ENCODE data around the gene ARPC5. TPM values are rescaled to one million over a fixed set of nuclear protein-coding genes. Genes with fewer than 3 reads are reported as not detected.

Gene ARPC5
- total and polyA plus RNA-seq, 2 of the 8 experiments (the other 6 are each of a cell fraction or from before 2014, with no cell fraction given): 24.0 to 60.8 TPM

DNA sequence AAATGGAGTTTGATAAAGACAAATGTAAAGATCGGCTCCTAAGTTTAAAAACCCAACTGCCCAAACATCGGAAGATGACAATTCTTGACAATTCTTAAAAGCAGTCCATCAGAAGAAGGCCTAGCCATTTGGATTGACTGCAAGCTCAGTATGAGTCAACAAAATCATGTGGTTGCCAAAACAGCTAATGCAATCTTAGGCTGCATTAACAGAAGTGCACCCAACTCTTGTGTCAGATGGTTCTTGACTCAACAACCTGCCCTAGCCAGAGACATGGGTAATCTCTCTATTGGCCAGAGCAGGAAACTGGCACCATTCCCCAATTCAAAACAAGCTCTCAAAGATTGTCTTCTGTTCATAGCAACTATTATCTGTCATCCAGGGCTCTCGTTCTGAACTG, 35.4 kb downstream of the ARPC5 start:
- no peak for DNase-seq (ENCODE audit: low read depth in 1 of 2, low spot score in 2 of 2)
- Histone ChIP-seq H3K4me3 (ENCODE audit: extremely low read depth in 1 of 4, insufficient read depth in 2 of 4, low read depth in 3 of 4, low read length in 4 of 4) (no peak overlapping the region), H3K79me2 (ENCODE audit: control insufficient read depth in 1 of 2, insufficient read depth in 2 of 2, low read length in 2 of 2) (no peaks in the 10 kb centered on the region), H2AFZ (ENCODE audit: low read length) (no peak overlapping the region), H2BK20ac (ENCODE audit: low read length) (no peak overlapping the region), H4K91ac (replicated peaks; ENCODE audit: insufficient read length, low read length) (no peak overlapping the region), H3K27me3 (replicated peaks in 1 of 4; ENCODE audit: control insufficient read depth in 3 of 4, extremely low read depth in 1 of 4, insufficient read depth in 3 of 4, low read length in 3 of 4) (no peaks in the 10 kb centered on the region; a peak in 1 of 7 replicates), H3K9me3 (ENCODE audit: insufficient read depth in 2 of 2, low read depth in 1 of 2, low read length in 1 of 2) (no peaks in the 10 kb centered on the region), H3K14ac (ENCODE audit: insufficient read length) (no peak overlapping the region), H3K4me2 (ENCODE audit: insufficient read depth in 1 of 2, low read depth in 2 of 2, low read length in 2 of 2) (no peak overlapping the region), H2BK12ac (ENCODE audit: low read depth, low read length) (no peak overlapping the region), H3K56ac (replicated peaks; ENCODE audit: insufficient read length, low read depth, low read length) (no peak overlapping the region), H3K4ac (replicated peaks; ENCODE audit: insufficient read length, low read depth, low read length) (no peak overlapping the region), H3K18ac (ENCODE audit: extremely low read depth, low read length) (no peak overlapping the region), H3K23me2 (ENCODE audit: low read depth, low read length) (no peaks in the 10 kb centered on the region), H3K36me3 (ENCODE audit: control insufficient read depth in 2 of 4, insufficient read depth in 4 of 4, low read length in 3 of 4) (no peaks in the 10 kb centered on the region), H4K8ac (ENCODE audit: extremely low read depth, insufficient read depth, low read length) (no peak overlapping the region), H3K79me1 (ENCODE audit: low read depth, low read length) (no peaks in the 10 kb centered on the region), H2BK15ac (ENCODE audit: low read length) (no peak overlapping the region), H2AK5ac (ENCODE audit: low read depth, low read length) (no peak overlapping the region), H3K9ac (replicated peaks in 1 of 4; ENCODE audit: extremely low read depth in 1 of 4, low read depth in 3 of 4, low read length in 3 of 4) (no peak overlapping the region), H3K23ac (ENCODE audit: insufficient read length) (no peak overlapping the region), H2BK120ac (replicated peaks; ENCODE audit: low read depth, low read length) (no peak overlapping the region), H2BK5ac (ENCODE audit: low read depth, low read length) (no peak overlapping the region), H3K27ac (ENCODE audit: low read depth, low read length) (no peak overlapping the region), H3K4me1 (replicated peaks in 1 of 4; ENCODE audit: control insufficient read depth in 3 of 4, insufficient read depth in 4 of 4, low read length in 3 of 4) (no peaks in the 10 kb centered on the region), H4K20me1 (replicated peaks in 1 of 2; ENCODE audit: control insufficient read depth in 1 of 2, insufficient read depth in 2 of 2, low read length in 2 of 2) (no peaks in the 10 kb centered on the region), H4K5ac (ENCODE audit: insufficient read length, low read depth, low read length) (no peak overlapping the region)
- POLR2A ChIA-PET (ENCODE audit: partially characterized antibody): interaction anchor here (1.3 kb wide), 1 partner anchor 9 kb away, joined by 3 read pairs; no protein-coding TSS in a partner anchor
- 85% methylated on average over 3 of the region's 3 CpGs; no CpG with 5 or more reads in 1 of the 2 experiments for WGBS, 2 experiments (ENCODE audit: extremely low coverage in 1 of 2, insufficient coverage in 1 of 2, insufficient read length in 1 of 2, insufficient replicate concordance in 2 of 2, low coverage in 1 of 2, low lambda C conversion rate in 2 of 2, missing lambda C conversion rate in 1 of 2)
- FAIRE-seq: no peak
- CTCF ChIA-PET (ENCODE audit: partially characterized antibody): interaction anchor here (1.0 to 1.8 kb wide), 3 partner anchors 10 to 318 kb away, joined by 4 to 6 read pairs (median 6); partner anchors contain the start of gene NCF2
- TF ChIP-seq MAFK (IDR thresholded peaks at IDR 0.05; ENCODE audit: low read depth, low read length) (no peak), CBX8 (IDR thresholded peaks at IDR 0.05; ENCODE audit: borderline replicate concordance, low read depth, low read length) (no peak), CHD1 (IDR thresholded peaks at IDR 0.05; ENCODE audit: low read depth, low read length) (no peak)
